LNCAP (cell line): ENCODE data around the gene INTS3.

Source experiments
- CTCF ChIP-seq: fragments of 450-650 bp; IDR thresholded peaks from 2 replicates; pipeline ENCODE4 v1.5.1; 2017; ENCODE audit warnings: mild to moderate bottlenecking

INTS3 gene

GRCh38 chr1:153723687-153724086, 4.2 kb upstream of the INTS3 start:
- TF ChIP-seq CTCF = no peak

- TF ChIP-seq CTCF = no peak
Observed at GRCh38 chr1:153728305-153729066, 636 bp downstream of the INTS3 start.

DNA sequence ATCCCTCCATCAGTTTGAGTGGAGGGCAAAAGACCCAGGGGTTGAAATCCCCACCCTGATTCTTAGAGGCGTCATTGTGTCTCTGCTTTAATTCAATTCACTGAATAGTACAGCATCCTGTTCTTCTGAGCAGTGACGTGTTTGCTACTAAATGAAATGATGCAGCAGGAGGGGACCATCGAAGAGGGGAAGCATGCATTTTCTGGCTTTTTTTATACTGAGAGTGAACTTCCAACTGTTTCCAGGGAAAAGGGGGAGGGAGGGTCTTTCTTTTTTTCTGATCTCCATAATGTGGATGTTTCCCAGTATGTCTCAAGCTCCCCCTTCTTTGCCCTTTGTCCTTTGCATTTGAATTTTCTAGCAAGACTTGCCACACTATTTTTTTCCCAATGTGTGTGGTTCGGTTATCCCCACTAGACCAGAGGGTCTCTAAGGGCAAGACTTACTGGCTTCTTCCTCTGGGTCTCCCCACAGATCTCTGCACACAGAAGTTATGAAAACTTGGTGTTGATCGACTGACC, 2.7 kb downstream of the INTS3 start:
- no peak for TF ChIP-seq CTCF

- no peak for TF ChIP-seq CTCF
Observed at GRCh38 chr1:153733970-153734369, 6.1 kb downstream of the INTS3 start.

DNA sequence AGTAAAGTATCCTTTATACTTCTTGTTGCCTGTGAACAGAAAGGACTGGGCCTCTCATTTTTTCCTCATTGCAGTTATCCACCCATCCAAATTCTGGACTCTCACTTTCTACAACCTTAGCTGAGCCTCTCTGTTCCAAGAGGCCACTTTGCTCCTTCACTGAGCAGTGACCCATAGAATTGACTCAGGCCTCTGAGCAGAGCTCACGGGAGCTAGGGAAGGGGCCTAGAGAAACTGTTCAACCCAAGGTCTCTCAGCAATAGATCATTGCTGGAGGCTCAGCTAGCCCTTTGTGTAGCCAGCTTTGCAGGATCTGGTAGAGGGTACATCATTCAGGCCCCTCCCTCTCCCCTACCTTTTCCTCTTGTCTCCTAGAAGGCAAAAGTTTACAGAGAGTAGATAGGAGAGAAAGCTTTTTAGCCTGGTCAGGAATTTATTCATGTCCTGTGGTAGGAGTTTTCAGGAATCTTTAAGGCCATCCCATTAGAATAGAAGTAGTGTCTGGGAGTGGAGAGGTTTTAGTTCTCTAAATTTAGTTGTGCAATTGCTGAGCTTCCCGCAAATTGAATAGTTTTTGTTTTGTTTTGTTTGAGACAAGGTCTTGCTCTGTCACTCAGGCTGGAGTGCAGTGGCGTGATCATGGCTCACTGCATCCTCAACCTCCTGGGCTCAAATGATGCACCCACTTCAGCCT, 6.7 kb downstream of the INTS3 start:
- TF ChIP-seq CTCF = no peak

DNA sequence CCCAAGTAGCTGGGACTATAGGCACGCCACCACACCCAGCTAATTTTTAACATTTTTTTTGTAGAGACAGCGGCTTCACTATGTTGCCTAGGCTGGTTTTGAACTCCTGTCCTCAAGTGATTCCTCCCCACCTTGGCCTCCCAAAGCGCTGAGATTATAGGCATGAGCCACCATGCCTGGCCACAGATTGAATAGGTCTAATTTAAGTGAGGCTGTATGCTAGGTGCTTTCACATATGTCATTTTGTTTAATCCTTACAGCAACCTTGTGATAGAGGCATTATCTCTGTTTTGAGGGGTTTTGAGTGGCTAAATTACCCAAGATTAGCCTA, 7.2 kb downstream of the INTS3 start:
- no peak for TF ChIP-seq CTCF

DNA sequence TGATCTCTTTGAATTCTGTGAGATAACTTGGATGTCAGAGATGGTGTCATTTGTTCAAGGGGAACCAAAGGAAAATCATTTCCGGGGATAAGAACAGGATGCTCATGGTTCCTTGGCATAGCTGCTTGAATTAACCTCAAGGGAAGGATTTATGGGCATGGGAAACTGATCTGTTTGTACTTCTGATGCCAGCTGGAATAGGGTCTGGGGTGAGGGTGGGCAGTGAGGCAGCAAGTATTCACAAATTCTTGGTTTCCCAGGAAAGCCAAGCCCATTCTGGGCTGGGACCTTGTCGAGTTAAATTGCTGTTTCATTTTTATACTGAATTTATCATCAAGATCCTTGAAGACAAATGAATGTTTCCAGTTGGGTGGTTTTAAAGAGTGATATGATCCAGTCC, 14.1 kb downstream of the INTS3 start:
- TF ChIP-seq CTCF = no peak
